GM12864 (cell line): ENCODE data around the gene AFF2.

Source experiments
- DNase-seq: peaks from one replicate; pipeline ENCODE4 v3.0.0-alpha.2; 2011; ENCODE audit warnings: low read depth
- H3K4me3 ChIP-seq: 2 replicates; pipeline ENCODE4 v1.5.1; 2011; ENCODE audit warnings: mild to moderate bottlenecking, low read depth, low read length, control low read depth
- TF ChIP-seq, protein P1 (sequence below): IDR thresholded peaks from 2 replicates; pipeline ENCODE4 v1.5.1; 2011; ENCODE audit warnings: low read depth, mild to moderate bottlenecking, moderate library complexity, low read length, control low read depth, inconsistent platforms; ENCODE audit errors: missing control alignments

AFF2 gene

DNA sequence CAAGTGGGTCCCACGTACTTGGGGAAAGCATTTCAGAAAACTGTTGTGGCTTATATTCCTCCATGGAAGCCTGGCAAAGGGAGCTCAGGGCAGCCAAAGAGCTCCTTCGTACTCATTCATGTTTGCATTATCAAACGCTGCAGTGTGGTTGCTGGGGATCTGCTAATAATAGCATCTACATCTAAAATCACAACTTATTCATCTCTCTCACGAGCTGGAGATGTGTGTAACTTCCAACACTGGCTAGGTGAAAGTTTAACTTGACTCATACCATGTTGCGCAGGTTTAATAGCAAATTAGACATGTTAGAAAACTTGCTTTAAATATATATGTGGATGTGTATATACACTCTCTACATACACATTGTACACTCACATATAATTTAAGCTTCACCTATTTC is 415.1 kb downstream of the AFF2 start:
- H3K4me3 ChIP-seq, result no peak overlapping the region
- DNase-seq, result no peak
- TF ChIP-seq, protein P1, sequence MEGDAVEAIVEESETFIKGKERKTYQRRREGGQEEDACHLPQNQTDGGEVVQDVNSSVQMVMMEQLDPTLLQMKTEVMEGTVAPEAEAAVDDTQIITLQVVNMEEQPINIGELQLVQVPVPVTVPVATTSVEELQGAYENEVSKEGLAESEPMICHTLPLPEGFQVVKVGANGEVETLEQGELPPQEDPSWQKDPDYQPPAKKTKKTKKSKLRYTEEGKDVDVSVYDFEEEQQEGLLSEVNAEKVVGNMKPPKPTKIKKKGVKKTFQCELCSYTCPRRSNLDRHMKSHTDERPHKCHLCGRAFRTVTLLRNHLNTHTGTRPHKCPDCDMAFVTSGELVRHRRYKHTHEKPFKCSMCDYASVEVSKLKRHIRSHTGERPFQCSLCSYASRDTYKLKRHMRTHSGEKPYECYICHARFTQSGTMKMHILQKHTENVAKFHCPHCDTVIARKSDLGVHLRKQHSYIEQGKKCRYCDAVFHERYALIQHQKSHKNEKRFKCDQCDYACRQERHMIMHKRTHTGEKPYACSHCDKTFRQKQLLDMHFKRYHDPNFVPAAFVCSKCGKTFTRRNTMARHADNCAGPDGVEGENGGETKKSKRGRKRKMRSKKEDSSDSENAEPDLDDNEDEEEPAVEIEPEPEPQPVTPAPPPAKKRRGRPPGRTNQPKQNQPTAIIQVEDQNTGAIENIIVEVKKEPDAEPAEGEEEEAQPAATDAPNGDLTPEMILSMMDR, result no peak

DNA sequence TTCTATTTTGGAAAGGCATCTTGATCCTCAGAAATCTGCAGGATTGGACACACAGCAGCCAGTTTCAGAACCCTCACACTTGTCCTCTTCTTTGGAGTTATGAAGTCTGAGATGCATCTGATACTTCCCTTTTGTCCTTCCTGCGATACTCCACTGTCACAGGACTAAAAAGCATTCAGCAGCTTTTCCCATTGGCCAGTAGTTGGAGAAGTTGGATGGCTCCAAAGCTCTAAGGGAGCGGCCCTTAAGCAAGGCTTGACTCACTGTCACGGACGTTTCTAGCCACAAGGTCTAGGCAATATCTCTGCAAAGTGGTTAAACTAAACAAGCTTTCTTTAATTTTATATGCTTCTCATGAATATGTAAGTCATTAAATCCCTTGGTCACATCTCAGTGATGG is 417.0 kb downstream of the AFF2 start:
- TF ChIP-seq, protein P1, result no peak
- no peak overlapping the region for H3K4me3 ChIP-seq
- no peak for DNase-seq

DNA sequence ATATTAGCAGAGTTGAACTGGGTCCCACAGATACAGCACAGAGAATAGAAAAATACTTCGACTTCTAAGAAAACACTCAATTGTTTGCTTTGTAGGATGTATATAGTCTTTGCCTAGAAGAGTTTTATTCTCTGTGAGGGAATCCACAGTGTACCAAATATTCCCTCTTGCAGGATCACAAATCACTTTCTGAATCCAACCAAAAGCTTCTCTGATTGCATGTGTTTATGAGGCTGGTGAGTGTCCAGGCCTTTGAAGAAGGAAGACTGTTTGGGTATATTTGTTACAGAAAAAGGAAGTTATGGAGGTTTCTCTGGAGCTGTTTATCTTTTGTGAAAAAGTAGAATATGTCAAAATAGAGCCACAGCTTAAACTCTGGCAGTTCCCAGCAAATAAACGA is 423.2 kb downstream of the AFF2 start:
- TF ChIP-seq, protein P1, result no peak
- no peak overlapping the region for H3K4me3 ChIP-seq
- no peak for DNase-seq

DNA sequence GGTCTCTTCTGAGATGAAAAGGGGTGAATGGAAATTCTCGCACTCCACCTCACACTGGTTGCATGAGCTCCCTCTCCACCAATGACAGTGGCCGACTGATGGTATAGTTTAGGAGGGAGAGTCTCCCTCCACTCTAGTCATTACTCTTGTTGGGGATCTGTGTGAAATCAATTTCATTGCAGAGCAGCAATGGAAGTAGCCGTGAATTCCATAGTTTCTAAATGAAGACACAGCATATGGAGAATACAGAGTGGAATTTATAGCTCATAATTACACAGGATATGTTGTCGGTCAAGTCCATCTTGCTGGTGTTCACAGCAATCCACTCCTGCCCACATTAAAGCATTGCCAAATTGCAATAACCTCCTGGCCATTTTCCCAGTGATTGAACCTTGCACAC is 426.0 kb downstream of the AFF2 start:
- no peak overlapping the region for H3K4me3 ChIP-seq
- no peak for DNase-seq
- TF ChIP-seq, protein P1, result no peak

DNA sequence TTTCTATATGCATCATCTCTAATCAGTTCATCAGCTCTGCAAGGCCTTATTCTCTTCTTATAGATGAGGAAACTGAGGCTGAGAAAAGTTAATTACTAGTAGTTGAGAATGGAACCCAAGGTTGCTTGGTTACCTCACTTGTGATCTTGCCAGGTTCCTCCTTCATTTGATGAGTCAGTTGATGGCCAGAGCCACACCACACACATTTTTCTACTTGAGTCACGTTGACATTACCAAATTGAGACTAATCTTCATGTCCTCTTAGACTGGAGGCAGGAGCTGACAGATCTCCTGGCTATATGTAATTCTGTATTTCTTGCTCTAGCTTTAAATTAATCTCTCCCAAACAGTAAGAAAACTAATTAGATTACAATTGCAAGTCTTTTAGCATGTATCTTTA is 428.4 kb downstream of the AFF2 start:
- H3K4me3 ChIP-seq, result no peak overlapping the region
- DNase-seq, result no peak
- TF ChIP-seq, protein P1, result no peak

DNA sequence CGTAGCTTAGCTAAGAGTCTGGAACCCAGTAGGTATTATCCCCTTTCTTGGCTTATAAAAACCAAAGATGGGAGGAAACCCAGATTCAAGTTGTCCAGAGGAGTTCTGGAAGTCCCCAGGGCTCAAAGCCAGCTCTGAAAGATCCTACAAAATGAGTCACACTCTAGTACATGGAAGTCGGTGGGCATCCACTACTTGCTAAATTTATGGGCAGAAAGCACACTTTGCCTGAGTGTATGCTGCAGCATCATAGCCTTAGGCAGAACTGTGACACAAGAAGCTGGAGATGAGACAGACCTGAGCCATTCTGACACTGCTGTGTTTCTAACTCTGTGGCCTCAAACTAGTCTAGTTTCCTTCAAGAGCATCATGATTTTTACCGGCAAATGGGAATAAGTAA is 429.3 kb downstream of the AFF2 start:
- TF ChIP-seq, protein P1, result no peak
- no peak for DNase-seq
- H3K4me3 ChIP-seq, result no peak overlapping the region

DNA sequence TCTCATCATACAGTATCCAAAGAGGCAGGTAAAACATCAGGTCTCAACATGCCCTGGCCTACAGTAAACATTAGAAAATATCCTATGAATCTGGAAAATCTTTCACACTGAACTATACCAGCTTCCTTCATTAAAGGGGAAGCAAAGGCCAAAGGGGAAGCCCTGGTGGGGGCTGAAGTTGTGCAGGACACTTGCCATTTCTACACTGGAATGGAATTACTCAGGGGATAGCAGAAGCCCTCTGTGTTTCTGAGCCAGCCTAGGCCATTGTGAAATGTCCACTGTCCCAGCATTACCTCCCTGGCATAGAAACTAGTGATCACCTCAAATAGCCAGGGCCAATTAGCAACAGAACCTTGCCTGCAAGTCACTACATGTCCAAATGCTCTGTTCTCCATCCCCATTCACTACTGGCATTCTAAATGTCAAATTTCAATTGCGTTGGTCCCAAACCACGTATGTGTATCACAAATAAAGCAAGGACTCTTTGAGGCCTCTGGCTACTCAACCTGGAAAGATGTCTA is 429.9 kb downstream of the AFF2 start:
- H3K4me3 ChIP-seq, result no peak overlapping the region
- no peak for DNase-seq
- TF ChIP-seq, protein P1, result no peak
